ENCODE results near the gene PDE8B.

DNA sequence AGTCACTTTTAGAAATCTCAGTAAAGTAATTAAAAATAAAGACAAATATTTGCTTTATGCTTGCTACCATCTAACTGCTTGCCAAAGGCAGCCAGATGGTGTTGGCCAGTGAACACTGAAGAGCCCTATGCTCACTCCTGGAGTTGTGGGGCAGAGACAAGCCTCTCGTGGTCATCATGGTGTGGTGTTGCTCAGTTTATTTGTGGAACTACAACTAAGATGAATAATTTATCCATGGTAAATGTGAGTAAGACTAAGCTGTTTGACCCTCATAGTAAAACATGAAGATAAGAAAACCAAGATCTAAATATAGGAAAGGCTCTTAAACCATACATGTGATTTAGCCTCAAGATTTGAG is 100.7 kb downstream of the PDE8B start:
- TF ChIP-seq, protein P1, sequence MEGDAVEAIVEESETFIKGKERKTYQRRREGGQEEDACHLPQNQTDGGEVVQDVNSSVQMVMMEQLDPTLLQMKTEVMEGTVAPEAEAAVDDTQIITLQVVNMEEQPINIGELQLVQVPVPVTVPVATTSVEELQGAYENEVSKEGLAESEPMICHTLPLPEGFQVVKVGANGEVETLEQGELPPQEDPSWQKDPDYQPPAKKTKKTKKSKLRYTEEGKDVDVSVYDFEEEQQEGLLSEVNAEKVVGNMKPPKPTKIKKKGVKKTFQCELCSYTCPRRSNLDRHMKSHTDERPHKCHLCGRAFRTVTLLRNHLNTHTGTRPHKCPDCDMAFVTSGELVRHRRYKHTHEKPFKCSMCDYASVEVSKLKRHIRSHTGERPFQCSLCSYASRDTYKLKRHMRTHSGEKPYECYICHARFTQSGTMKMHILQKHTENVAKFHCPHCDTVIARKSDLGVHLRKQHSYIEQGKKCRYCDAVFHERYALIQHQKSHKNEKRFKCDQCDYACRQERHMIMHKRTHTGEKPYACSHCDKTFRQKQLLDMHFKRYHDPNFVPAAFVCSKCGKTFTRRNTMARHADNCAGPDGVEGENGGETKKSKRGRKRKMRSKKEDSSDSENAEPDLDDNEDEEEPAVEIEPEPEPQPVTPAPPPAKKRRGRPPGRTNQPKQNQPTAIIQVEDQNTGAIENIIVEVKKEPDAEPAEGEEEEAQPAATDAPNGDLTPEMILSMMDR (conservative IDR thresholded peaks at IDR 0.05), result no peak
- no peak for TF ChIP-seq EZH2 (IDR thresholded peaks at IDR 0.05; ENCODE audit: low read depth)
